GM18526 (cell line): ENCODE results near the gene ILKAP.

Experiments
- POLR2A ChIP-seq: IDR thresholded peaks from 3 replicates; pipeline ENCODE4 v1.6.1; 2011; ENCODE audit not compliant: insufficient read length; ENCODE audit errors: extremely low read depth

The ILKAP gene

GRCh38 chr2:238123991-238124470 lies 79.5 kb downstream of the ILKAP start:
- TF ChIP-seq POLR2A: no peak

- no peak for TF ChIP-seq POLR2A
Observed at GRCh38 chr2:238123218-238123971, 80.1 kb downstream of the ILKAP start.

GRCh38 chr2:238122287-238123217 lies 80.9 kb downstream of the ILKAP start:
- TF ChIP-seq POLR2A: no peak

GRCh38 chr2:238121511-238122286 lies 81.8 kb downstream of the ILKAP start:
- TF ChIP-seq POLR2A: no peak

GRCh38 chr2:238120463-238121298 lies 82.8 kb downstream of the ILKAP start:
- no peak for TF ChIP-seq POLR2A
